Epithelial cell of prostate (primary cell): ENCODE measurements around the gene ABLIM2.

Experiments
- DNase-seq: peaks from one replicate; pipeline ENCODE4 v3.0.0-alpha.2; 2011; ENCODE audit warnings: low read depth, low spot score
- H3K27ac ChIP-seq: fragments of 450-650 bp; 2 replicates; pipeline ENCODE4 v1.5.1; 2017; ENCODE audit warnings: mild to moderate bottlenecking

Gene ABLIM2

DNA sequence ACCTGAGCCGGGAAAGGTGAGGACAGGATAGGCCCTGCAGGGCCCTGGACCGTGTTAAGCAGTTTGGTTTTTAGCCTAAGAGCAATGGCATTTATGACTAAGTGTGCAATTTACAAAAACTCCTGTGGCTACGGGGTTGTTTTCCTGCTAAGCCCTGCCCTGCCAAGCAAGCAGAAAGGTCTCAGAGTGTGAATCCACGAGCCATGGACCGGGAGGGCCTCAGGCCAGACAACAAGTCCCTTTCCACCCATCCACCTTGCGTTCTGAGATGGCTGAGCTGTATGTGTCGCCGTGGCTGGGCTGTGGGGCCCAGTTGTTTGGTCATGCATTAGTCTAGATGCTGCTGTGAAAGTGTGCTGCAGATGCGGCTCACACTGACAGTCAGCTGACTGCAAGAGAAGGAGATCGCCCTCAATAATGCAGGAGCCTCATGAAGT is 185.1 kb downstream of the ABLIM2 start:
- peak; percentile 70 for DNase-seq

DNA sequence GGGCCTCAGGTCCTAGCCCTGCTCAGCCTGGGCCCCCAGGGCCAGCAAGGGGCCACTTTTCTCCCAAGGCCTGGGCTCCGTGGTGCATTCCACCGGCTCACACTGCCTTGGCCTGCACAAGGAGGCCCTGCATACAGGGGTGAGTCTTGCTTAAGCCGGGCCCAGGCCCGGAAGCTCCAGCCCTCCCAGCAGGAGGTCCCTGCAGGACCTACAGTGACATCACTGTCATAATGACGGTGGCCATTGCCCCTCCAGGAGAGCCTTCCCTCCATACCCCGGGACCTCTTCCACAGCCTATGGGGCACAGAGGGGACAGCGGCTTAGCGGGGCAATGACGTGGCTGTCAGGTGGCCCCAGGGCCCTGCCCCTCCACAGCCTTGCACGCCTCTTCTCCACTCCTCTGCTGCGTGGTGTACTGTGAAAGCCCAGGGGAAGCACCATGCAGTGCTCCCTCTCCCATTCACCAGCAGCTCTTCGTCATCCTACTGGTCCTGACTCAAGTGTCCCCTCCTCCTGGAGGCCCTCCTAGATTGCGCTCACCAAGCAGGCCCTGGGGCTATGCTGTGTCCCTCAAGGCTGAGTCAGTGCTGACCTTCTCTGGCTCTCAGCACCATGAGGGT is 186.6 kb downstream of the ABLIM2 start:
- H3K27ac ChIP-seq = peak overlapping the region; percentile 82
- DNase-seq = no peak

More for the DNA sequence above, 185.1 kb downstream of the ABLIM2 start:
- peak overlapping the region; percentile 82 for H3K27ac ChIP-seq

GRCh38 chr4:7971159-7971631 is 187.4 kb downstream of the ABLIM2 start:
- no peak for DNase-seq
- no peak overlapping the region for H3K27ac ChIP-seq

DNA sequence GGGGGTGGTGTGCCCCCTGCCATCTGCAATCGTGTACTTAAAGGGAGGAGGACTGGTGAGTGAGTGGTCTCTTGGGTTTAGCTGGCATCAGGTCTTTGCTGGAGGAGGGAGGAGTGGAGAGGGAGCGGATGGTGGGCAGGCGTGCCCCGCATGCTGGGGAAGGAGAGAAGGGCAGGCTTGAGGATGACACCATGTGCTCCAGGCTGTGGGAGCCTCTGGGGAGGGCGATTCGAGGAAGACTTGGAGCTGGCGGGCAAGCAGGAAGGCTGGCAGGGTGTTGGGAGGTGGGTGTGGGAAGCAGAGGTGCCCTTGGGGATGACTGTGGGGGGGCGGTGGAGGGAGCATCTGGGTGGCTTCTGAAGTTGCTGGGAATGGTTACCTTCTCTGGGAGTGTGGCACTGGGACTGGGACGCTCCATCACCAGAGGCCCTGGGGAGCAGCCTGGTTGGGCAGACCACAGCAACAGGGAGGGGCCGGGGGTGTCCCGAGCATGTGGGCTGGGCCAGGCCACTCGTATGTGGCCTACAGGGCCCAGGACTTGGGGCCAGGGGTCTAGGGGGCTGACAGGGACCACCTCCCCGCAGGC is 188.2 kb downstream of the ABLIM2 start:
- DNase-seq = no peak
- peak overlapping the region; percentile 85 for H3K27ac ChIP-seq

GRCh38 chr4:7968262-7968896 is 190.2 kb downstream of the ABLIM2 start:
- H3K27ac ChIP-seq = no peak overlapping the region
- DNase-seq = no peak

DNA sequence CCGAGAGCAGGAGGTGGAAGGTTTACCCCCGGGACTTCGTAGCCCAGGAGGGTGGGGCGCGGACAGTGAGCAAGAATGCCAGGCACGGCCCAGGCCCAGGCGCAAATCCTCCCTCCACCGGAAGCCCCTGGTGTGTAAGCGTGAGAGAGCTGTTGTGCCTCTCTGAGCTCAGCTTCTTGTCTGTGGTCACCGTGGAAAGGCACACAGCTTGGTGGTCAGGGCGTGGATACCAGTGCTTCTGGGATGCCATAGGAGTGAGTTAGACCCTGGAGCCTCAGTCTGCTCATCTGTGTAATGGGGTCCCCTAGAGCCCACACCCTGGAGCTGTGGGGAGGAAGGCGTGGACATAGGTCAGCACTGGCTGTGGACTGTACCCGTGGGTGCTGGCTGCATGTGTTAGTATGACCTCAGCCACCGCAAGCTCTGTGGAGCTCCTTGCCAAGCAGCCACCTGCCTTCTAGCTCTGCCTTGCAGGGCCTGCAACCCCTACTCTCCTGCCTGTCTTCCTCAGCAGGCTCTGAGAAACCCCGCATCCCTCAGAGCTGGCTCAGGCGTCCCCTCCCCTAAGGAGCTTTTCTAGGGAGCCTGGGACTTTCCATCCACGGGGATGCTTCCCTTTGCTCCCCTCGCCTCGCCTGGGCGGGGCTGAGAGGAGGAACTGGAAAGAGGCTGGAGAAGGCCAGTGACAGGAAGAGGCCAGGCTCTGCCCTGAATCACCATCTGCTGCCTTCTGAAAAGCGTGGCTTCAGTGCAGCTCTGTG is 190.9 kb downstream of the ABLIM2 start:
- DNase-seq = no peak
- H3K27ac ChIP-seq = no peak overlapping the region

- H3K27ac ChIP-seq = no peak overlapping the region
Measured at GRCh38 chr4:7967063-7967440, 191.6 kb downstream of the ABLIM2 start.

DNA sequence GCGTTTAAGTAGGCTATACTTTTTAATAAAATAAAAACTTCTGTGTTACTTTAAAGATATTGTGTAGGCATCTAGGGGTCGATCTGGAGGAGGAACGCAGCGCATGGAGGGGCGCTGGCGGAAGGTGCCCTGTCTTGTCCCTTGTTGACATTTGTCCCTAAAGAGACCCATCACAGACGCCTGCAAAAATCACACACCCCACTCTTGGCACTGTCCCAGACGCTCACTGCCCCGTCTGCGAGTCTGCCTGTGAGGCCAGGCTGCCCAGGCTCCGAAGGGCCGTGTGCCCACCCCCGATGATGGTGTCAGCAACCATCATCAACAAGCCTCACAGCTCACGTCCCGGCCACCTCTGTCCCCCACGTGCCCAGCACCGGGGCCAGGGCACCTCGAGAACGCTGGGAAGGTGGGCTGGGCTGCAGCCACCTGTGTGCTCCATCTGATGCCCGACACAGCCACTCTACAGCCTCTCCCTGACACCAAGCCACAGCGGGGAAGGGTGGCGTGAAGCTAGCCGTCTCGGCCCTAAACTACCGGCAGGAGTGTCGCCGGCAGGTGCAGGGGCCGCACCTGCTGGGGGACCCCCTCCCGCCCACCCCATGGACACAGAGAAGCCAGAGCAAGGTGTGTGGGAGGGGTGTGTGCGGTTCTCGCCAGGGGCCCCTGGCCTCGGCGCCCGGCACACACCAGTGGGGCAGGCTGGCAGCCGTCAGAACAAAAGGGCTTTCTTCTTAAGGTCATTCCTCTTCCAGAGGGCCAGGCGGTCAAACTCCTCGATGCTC is 192.1 kb downstream of the ABLIM2 start:
- H3K27ac ChIP-seq = no peak overlapping the region
- DNase-seq = no peak

More at GRCh38 chr4:7967063-7967440, 191.6 kb downstream of the ABLIM2 start:
- no peak for DNase-seq

DNA sequence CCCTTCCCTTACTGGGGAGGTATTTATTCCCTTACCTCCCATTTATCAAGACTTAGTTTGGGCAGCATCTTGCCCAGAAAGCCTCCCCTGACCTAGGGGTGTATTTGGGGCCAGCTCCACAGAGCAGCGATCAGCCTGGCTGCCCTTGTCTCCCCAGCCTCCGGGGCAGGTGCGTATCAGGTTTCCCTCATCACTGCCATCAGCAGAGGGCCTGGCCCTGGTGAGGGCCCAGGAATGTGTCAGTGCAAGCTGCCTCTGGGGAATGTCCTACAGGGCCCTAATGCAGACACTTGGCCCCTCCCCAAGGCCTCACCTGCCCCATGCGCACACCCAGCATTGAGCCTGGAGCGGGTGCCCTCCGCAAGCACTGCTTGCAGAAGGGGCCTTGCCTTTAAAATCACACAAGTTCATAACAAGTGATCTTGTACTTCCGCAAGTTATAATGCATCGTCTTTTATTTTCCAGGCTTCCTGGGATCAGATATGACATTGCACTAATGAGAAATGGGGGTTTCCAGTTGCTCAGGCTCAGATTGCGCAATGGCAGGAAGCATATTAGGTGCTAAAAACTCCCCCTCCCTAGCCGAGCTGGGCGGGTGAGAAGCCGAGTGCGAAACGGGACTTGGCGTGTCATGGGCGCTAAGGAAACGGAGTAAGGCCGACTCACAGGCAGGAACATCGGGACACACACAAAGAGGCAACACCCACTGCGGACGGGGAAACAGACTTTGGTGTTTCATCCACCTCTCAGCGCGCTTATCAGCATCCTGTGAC is 193.5 kb downstream of the ABLIM2 start:
- peak; percentile 73 for DNase-seq
- peak overlapping the region; percentile 55 for H3K27ac ChIP-seq

- peak overlapping the region; percentile 55 for H3K27ac ChIP-seq
- no peak for DNase-seq
Measured at GRCh38 chr4:7964459-7964858, 194.2 kb downstream of the ABLIM2 start.

- no peak for DNase-seq
- no peak overlapping the region for H3K27ac ChIP-seq
Measured at GRCh38 chr4:7963691-7964090, 194.9 kb downstream of the ABLIM2 start.

- no peak overlapping the region for H3K27ac ChIP-seq
- DNase-seq = no peak
Measured at GRCh38 chr4:7962609-7963508, 195.8 kb downstream of the ABLIM2 start.

DNA sequence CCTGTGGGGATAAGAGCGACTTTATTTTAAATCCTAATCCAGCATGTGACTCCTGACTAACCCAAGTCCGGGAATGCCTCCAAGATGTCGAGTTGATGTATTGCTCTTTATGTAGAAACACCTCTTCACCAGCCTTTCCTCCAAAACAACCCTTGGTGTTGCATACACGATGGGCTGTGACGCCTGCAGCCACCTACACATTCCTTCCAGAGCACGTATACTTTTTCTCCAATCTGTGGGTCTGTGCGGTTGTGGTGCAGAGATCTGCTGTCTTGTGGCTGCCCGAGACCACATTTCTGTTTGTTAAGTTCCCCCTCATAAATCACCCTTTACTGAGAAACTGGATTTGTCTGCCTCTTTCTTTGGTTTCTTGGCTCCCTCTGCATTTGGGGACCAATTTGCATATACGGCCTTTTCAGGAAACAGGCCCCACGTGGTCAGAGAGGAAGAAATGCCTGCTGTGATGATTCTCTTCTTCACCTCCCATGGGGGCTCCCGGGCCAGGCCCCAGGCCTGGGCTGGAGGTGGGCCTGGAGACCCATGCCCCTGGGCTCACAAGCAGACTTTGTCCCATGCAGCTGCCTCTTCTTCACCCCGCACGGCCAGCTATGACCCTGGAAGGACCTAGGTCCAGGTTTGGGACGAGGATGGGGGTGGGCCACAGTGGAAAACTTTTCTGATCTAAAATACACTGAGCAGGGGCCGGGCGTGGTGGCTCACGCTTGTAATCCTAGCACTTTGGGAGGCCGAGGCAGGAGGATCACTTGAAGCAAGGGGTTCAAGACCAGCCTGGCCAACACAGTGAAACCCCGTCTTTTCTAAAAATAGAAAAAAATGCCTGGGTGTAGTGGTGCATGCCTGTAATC is 197.6 kb downstream of the ABLIM2 start:
- DNase-seq = peak; percentile 93
- peak overlapping the region; percentile 61 for H3K27ac ChIP-seq

- H3K27ac ChIP-seq = peak overlapping the region; percentile 61
Measured at GRCh38 chr4:7960017-7960789, 198.4 kb downstream of the ABLIM2 start.

GRCh38 chr4:7959078-7959477 is 199.5 kb downstream of the ABLIM2 start:
- DNase-seq = no peak
- H3K27ac ChIP-seq = no peak overlapping the region

More at GRCh38 chr4:7960017-7960789, 198.4 kb downstream of the ABLIM2 start:
- DNase-seq = peak; percentile 65

GRCh38 chr4:7956934-7957656 is 201.5 kb downstream of the ABLIM2 start:
- DNase-seq = no peak
- H3K27ac ChIP-seq = no peak overlapping the region
